Peyer's patch (tissue), 4 donors: Measurements from ENCODE around the gene CSGALNACT2. TPM values are rescaled to one million over a fixed set of nuclear protein-coding genes. Genes with fewer than 3 reads are reported as not detected.

ENCODE experiments used
- DNase-seq, 3 donors: peaks; one replicate each; pipeline ENCODE4 v3.0.0-alpha.2; 2017 to 2019
- H3K27ac ChIP-seq, 4 donors: fragments of 200-600 bp; sonication (generic); one replicate each; pipeline ENCODE4 v1.5.1; 2016 to 2019
- H3K27me3 ChIP-seq, 2 donors: fragments of 200-600 bp; sonication (generic); one replicate each; pipeline ENCODE4 v1.5.1; 2019
- H3K36me3 ChIP-seq, 3 donors: fragments of 200-600 bp; sonication (generic); one replicate each; pipeline ENCODE4 v1.5.1; 2016 to 2019
- H3K4me1 ChIP-seq, 4 donors: fragments of 200-600 bp; sonication (generic); one replicate each; pipeline ENCODE4 v1.5.1; 2016 to 2019
- H3K4me3 ChIP-seq, 4 donors: fragments of 200-600 bp; sonication (generic); 1 replicate in 3 of 4; 2 replicates in 1 of 4; pipeline ENCODE4 v1.5.1; 2016 to 2019; ENCODE audit warnings: mild to moderate bottlenecking in 1 of 4
- H3K9me3 ChIP-seq, 4 donors: fragments of 200-600 bp; sonication (generic); one replicate each; pipeline ENCODE4 v1.5.1; 2016 to 2019; ENCODE audit warnings: mild to moderate bottlenecking in 1 of 4
- CTCF ChIP-seq, 6 experiments: fragments of 450-650 bp in 4 of 6; fragments of 200-600 bp in 2 of 6; sonication (generic) in 1 of 6; IDR thresholded peaks; one replicate each; pipeline ENCODE4 v1.5.1; 2017 to 2019; ENCODE audit warnings: antibody characterized with exemption in 6 of 6, mild to moderate bottlenecking in 3 of 6, moderate library complexity in 1 of 6
- POLR2A ChIP-seq, 2 donors: fragments of 450-650 bp; IDR thresholded peaks; one replicate each; pipeline ENCODE4 v1.5.1; 2017; ENCODE audit warnings: antibody characterized with exemption in 2 of 2, mild to moderate bottlenecking in 2 of 2, moderate library complexity in 2 of 2
- total RNA-seq, 4 donors: library from RNA; depleted of rRNA; stranded (reverse); fragments of >200 nt; gene quantifications; one replicate each; pipeline ENCODE4 v1.1.0, GENCODE V29; 2016

CSGALNACT2 gene
- total RNA-seq, 4 donors from 2014 or later, result 5.8 to 24.8 (median 7.9) TPM

- peak in 2 of 3 donors; percentile 39 to 47 for DNase-seq
- Histone ChIP-seq H3K27ac (no peak overlapping the region), H3K4me3 (no peak overlapping the region), H3K9me3 (no peaks in the 10 kb centered on the region), H3K27me3 (no peaks in the 10 kb centered on the region), H3K4me1 (no peaks in the 10 kb centered on the region), H3K36me3 (no peaks in the 10 kb centered on the region)
- no peak for TF ChIP-seq POLR2A (IDR thresholded peaks at IDR 0.05)
- TF ChIP-seq CTCF (IDR thresholded peaks at IDR 0.05), result peak in 1 of 6 experiments; percentile 13
Observed at GRCh38 chr10:43221419-43222209, 83.4 kb downstream of the CSGALNACT2 start.

- Histone ChIP-seq H3K36me3 (no peaks in the 10 kb centered on the region), H3K4me3 (no peak overlapping the region), H3K4me1 (no peaks in the 10 kb centered on the region), H3K27ac (no peak overlapping the region), H3K9me3 (no peaks in the 10 kb centered on the region), H3K27me3 (no peaks in the 10 kb centered on the region)
- peak in 1 of 3 donors; percentile 24 for DNase-seq
- no peak for TF ChIP-seq POLR2A (IDR thresholded peaks at IDR 0.05)
- no peak for TF ChIP-seq CTCF (IDR thresholded peaks at IDR 0.05)
Observed at GRCh38 chr10:43222210-43222720, 84.0 kb downstream of the CSGALNACT2 start.

- H3K36me3 ChIP-seq, result no peaks in the 10 kb centered on the region
- no peak for DNase-seq
- no peak overlapping the region for H3K27ac ChIP-seq
- TF ChIP-seq CTCF (IDR thresholded peaks at IDR 0.05) (no peak), POLR2A (IDR thresholded peaks at IDR 0.05) (no peak)
- no peaks in the 10 kb centered on the region for H3K9me3 ChIP-seq
- no peak overlapping the region for H3K4me3 ChIP-seq
- no peaks in the 10 kb centered on the region for H3K27me3 ChIP-seq
- H3K4me1 ChIP-seq, result no peaks in the 10 kb centered on the region
Observed at GRCh38 chr10:43223056-43223455, 84.8 kb downstream of the CSGALNACT2 start.

- Histone ChIP-seq H3K4me3 (no peak overlapping the region), H3K9me3 (no peaks in the 10 kb centered on the region), H3K27ac (no peak overlapping the region), H3K4me1 (peaks cover 0 to 7% (median 2%) of the 10 kb centered on the region in 4 donors), H3K27me3 (peaks cover 0 to 8% of the 10 kb centered on the region in 2 donors), H3K36me3 (no peaks in the 10 kb centered on the region)
- DNase-seq, result no peak
- TF ChIP-seq CTCF (IDR thresholded peaks at IDR 0.05) (no peak), POLR2A (IDR thresholded peaks at IDR 0.05) (no peak)
Observed at GRCh38 chr10:43224321-43224720, 86.1 kb downstream of the CSGALNACT2 start.

GRCh38 chr10:43225004-43225786 lies 87.0 kb downstream of the CSGALNACT2 start:
- TF ChIP-seq POLR2A (IDR thresholded peaks at IDR 0.05), result no peak
- TF ChIP-seq CTCF (IDR thresholded peaks at IDR 0.05), result no peak
- peaks cover 0 to 16% (median 7%) of the 10 kb centered on the region in 4 donors for H3K4me1 ChIP-seq
- peaks cover 0 to 14% of the 10 kb centered on the region in 2 donors for H3K27me3 ChIP-seq
- H3K36me3 ChIP-seq, result no peaks in the 10 kb centered on the region
- DNase-seq, result peak in 1 of 3 donors; percentile 45
- H3K9me3 ChIP-seq, result no peaks in the 10 kb centered on the region
- H3K4me3 ChIP-seq, result no peak overlapping the region
- no peak overlapping the region for H3K27ac ChIP-seq
